HG03108 (cell line): Measurements from ENCODE around the gene COCH.

Experiments used
- ATAC-seq: cut with Tn5 transposase; IDR thresholded peaks from one replicate; pipeline ENCODE4 v1.9.1; 2021; ENCODE audit warnings: moderate library complexity; ENCODE audit not compliant: unreplicated experiment

Gene COCH

GRCh38 chr14:30874120-30874998 lies at the start of gene COCH:
COCH (plus strand) TSS chr14:30874559; CDS start chr14:30874939, 380 bp downstream.
- ATAC-seq = peak; percentile 77

GRCh38 chr14:30826070-30826469 lies 48.3 kb upstream of the COCH start:
- ATAC-seq = no peak

DNA sequence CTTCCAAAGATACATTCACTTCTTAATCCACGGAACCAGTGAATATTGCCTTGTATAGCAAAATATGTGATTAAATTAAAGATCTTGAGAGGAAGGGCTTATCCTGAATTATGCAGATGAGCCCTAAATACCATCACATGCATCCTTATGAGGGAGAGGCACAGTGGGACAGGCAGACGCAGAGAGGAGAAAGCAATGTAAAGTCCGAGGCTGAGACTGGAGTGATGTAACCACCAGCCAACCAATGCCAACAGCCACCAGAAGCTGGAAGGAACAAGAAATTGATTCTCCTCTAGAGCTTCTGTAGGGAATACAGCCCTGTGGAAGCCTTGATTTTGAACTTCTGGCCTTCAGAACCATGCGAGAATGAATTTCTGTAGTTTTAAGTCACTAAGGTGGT lies 44.5 kb upstream of the COCH start:
- ATAC-seq = no peak

GRCh38 chr14:30834353-30834752 lies 40.0 kb upstream of the COCH start:
- no peak for ATAC-seq

DNA sequence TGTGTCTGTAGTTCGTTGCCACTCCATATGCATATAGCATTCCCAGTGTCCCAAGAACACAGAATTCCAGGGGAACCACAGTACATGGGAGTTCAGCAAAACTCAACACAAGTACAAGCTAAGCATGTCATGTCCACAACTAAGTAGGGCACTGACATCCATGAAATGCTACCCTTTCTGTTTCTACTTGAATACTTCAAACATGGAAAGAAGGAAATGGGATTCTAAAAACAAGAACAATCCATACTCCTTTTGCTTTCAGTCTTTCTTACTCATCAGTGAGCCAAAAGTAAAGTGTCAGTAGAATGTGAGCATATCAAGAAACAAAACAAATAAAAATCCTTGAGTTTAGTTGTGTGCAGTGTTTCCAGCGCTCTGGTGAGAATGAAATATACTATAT lies 36.0 kb upstream of the COCH start:
- ATAC-seq = no peak

DNA sequence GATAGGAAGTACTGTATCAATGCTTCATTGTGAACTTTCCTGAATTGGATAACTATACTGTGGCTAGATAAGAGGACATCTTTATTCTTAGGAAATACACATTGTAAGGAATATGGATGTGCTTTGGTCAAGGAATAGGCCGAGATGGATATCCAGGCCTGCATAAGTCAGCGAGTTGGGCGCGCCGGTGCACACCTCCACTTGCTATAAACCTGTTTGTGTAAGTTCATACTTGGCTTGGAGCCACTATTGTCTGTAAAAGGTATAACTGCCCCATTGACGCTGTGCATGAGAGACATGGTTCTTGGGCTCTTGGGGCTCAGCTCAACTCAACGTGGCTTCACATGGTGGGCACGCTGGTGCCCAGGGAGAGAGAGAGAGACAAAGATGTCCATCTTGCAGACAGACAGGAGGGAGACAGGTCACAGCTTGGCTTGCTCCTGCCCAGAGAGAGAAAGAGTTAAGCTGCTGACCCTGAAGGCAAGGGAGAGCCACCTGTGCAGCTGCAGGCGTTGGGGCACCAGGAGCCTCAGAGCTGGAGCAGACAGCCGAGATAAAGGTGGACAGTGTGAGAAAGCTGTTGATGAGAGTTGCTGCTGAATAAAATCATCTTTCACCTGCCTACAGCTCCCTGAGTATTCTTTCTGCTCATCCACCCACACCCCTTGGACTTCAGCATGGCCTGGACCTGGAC lies 34.1 kb upstream of the COCH start:
- ATAC-seq = no peak

DNA sequence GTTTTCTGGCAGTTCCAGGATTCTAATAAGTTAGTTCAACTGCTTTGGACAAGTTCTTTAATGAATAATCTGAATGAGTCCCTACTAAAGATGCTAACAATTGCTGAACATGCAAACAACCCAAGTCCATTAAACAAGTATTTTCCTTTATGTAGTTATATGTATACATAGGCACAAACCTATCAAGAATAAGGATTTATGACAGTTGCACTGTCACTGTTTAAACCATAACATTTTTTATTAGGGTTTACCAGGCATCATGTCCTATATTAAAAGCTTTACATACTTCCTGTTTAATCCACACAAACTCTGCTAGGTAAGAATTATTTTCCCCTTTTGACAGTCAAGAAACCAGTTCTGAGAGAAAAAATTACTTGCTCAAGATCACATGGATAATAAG lies 31.9 kb upstream of the COCH start:
- ATAC-seq = no peak

DNA sequence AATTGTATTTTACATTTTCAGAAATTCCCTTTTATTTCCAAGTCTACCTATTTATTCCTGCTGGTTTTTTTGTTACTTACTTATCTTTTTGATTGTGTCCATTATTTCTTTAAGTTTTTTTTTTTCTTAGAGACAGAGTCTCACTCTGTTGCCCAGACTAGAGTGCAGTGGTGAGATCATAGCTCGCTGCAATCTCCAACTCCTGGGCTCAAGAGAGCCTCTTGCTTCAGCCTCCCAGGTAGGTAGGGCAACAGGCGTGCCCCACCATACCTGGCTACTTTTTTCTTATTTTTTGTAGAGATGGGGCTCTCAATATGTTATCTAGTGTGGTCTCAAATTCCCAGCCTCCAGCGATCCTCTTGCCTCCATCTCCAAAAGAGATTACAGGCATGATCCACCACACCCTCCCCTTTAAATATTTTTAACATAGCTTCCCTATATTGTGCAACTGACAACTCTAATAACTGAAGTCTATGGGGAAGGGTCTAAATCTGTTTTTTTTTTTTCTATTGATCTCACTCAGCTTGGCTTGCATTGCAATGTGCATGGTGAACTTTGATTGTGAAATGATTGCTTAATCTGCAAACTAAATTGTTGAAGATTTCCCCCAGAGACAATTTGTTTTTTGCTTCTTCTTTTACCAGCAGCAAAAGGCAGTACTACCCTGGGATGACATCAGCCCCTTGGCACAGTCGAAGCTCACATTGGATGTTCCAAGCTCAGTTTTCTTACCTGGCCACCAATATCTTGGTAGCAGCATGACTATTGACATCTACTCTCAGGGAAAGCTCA lies 25.7 kb upstream of the COCH start:
- ATAC-seq = peak; percentile 10

DNA sequence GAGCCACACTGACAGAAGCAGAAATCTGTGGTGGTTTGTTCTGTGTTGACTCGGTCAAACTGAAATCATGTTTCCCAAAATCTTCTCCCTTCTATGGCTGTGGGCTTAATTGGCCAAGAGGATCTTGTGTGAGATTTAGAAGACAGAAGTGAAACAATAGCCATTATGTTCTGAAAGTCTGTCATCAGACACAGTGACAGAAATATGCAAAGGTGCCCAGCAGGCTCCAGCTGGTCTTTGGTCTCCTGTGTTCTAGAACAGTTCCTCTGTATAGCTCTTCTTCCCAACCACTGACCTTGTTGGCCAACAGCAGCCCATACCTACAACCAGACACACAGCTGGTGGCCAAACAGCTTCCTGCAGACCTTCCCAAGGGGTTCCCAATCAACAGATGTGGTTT lies 25.0 kb upstream of the COCH start:
- peak; percentile 95 for ATAC-seq

GRCh38 chr14:30849983-30850382 lies 24.4 kb upstream of the COCH start:
- ATAC-seq = no peak

- no peak for ATAC-seq
Observed at GRCh38 chr14:30853946-30854345, 20.4 kb upstream of the COCH start.

DNA sequence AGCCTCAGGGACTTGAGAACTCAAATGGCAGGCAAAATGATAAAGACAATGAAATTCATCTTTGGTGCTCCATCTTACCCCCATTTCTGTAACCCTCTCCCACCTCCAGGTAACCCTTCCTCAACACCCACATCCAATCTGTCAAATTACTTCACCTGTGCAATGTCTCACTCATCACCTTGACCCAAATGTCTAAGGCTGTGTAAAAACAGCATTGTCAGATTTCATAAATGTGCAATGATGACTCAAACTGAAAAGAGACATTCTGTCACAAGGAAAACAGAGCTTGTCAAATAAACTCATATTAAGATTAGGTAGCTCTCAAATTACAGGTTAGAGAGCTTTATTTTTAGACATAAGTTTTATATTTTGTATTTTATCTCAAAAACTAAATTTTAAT lies 19.9 kb upstream of the COCH start:
- peak; percentile 35 for ATAC-seq

DNA sequence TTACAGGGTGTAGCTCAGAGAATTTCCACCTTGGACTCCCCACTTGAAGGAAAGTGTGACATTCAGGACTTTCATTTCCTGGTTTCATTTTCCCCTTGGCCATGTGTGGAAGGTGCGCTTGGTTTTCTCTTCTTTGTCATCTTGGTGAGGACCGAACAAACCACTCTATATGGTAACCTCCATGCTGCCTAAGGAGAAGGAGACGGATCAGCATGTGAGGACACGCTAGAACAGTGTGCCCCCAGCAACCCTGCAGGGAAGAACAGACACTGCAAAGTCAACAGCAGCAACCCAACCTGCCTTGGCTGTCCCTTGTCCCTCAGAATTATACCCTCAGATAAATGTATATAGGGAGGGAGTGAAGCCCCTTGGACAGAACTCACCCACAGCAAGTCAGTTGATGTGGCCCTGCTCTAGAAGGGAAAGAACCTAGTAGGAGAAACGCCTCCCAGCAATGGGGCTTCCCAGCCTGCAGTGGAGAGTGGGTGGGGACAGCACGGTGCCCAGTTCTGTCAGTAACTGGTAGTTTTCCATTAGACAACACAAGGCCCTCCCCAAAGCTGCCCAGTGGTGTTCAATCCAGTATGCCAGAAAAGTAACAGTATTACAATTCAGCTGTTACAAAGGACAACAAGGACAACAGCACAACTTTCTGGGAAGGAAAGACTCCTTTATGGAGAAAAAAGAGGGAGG lies 18.9 kb upstream of the COCH start:
- peak; percentile 52 for ATAC-seq

DNA sequence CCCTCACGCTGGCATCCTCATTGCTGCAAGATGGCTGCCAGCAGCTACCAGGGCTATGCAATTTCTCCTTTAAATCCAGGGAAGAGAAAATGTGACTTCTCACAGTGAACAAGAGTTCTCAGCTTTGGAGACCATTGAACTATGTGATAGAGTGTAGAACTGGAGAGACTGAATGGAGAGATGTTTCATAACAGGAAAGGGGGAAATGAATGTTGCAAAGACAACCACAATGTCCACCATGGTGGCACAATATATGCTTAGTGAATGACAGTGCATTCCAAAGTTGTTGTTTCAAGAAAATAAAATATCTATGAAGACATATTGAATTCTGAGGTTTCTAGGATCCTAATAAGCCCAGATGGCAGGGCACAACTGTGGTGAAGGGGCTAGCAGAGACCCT lies 13.2 kb upstream of the COCH start:
- ATAC-seq = no peak

DNA sequence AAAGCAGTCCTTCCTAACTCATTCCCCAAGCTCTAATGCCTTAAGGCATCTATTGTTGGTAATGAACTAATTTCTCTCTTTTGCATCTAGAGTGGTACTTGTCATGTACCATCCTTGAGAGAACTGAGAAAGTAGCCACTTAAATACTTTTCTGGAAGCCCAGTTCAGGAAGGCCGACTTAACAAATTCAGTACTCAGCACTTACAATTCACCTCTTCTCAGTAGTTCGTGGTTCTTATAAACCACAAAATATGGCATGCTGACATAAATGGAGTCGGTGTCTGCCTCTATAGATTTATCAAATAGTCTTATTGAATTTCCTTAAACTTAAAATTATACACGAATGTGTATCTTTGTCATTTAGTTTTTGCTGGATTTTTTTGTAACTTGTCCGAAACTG lies 9.4 kb upstream of the COCH start:
- ATAC-seq = no peak

GRCh38 chr14:30868736-30869135 lies 5.6 kb upstream of the COCH start:
- ATAC-seq = no peak

- ATAC-seq = no peak
Observed at GRCh38 chr14:30869551-30870155, 4.7 kb upstream of the COCH start.

GRCh38 chr14:30872602-30873001 lies 1.8 kb upstream of the COCH start:
- no peak for ATAC-seq

DNA sequence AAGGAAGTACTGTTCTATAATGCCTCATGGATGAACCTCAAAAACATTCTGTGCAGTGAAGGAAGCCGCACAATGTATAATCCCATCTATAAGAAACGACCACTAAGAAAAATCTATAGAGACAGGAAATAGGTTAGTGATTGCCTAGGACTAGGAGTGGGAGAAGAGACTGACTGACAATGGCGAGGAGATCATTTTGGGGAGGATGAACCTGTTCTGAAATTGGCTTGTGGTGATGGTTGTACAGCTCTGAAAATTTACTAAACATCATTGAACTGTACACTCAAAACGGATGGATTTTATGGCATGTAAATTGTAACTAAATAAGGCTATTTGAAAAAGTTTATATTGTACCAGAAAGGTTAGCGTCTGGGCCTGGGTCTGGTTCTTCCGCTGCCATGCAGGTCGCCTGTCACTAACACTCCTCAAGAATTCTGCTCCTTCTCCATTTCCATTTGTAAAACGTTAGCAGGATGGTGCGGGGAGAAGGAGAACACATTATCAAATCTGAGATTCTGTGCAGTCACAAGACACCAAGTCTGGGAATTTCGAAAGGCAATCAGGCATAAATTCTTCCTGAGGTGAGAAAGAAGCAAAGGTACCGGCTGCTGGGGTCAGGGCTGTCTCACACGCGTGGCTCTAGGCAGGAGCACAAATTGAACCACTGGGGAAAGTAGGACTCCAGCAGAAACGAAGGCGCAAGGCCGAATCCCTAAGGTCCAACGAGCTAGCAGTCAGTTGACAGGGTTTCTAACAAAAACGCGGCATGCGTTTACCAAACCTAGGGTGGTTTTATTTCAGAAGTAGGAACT lies 845 bp upstream of the COCH start:
- no peak for ATAC-seq
